SU-DHL-6 (cell line): ENCODE measurements around the gene SIRPA.

ENCODE experiments used
- H2AFZ ChIP-seq: fragments of 200-600 bp; sonication (generic); 2 replicates; pipeline ENCODE4 v1.6.1; 2014; ENCODE audit warnings: low read depth, mild to moderate bottlenecking, moderate library complexity, mixed read lengths, antibody characterized with exemption, low read length; ENCODE audit not compliant: severe bottlenecking
- H3F3A ChIP-seq: fragments of 200-600 bp; shearing (Covaris generic); 2 replicates; pipeline ENCODE4 v1.6.0; 2016; ENCODE audit warnings: antibody characterized with exemption, mild to moderate bottlenecking; ENCODE audit not compliant: insufficient read depth
- H3K27ac ChIP-seq: fragments of 200-600 bp; sonication (generic); 2 replicates; pipeline ENCODE4 v1.5.1; 2016; ENCODE audit warnings: low read depth, mild to moderate bottlenecking, low read length, moderate library complexity, mixed read lengths
- H3K27me3 ChIP-seq: fragments of 200-600 bp; sonication (generic), shearing (Covaris generic); 2 replicates; pipeline ENCODE4 v1.6.0; 2014; ENCODE audit warnings: mild to moderate bottlenecking, low read length
- H3K36me3 ChIP-seq: fragments of 200-600 bp; sonication (generic); 2 replicates; pipeline ENCODE4 v1.6.1; 2014; ENCODE audit warnings: mild to moderate bottlenecking, low read length, mixed read lengths
- H3K4me2 ChIP-seq: fragments of 300-600, 200-600 bp; shearing (Covaris generic), sonication (generic); 2 replicates; pipeline ENCODE4 v1.6.0; 2014; ENCODE audit warnings: low read length, low read depth, mild to moderate bottlenecking; ENCODE audit not compliant: poor library complexity, severe bottlenecking
- H3K4me3 ChIP-seq: fragments of 200-600 bp; sonication (generic); 2 replicates; pipeline ENCODE4 v1.5.1; 2014; ENCODE audit warnings: antibody characterized with exemption, low read length, mild to moderate bottlenecking, mixed read lengths; ENCODE audit not compliant: insufficient read depth, poor library complexity, severe bottlenecking
- H3K79me2 ChIP-seq: fragments of 200-600 bp; sonication (generic); 2 replicates; pipeline ENCODE4 v1.6.1; 2014; ENCODE audit warnings: mild to moderate bottlenecking, low read length, moderate library complexity; ENCODE audit not compliant: insufficient read depth
- H3K9ac ChIP-seq: fragments of 200-600 bp; sonication (generic); 2 replicates; pipeline ENCODE4 v1.7.0; 2014; ENCODE audit warnings: mild to moderate bottlenecking, low read length
- H3K9me2 ChIP-seq: fragments of 200-600 bp; sonication (generic); replicated peaks from 2 replicates; pipeline ENCODE4 v1.6.1; 2014; ENCODE audit warnings: low read length; ENCODE audit not compliant: insufficient read depth
- H3K9me3 ChIP-seq: fragments of 200-600 bp; sonication (generic); 2 replicates; pipeline ENCODE4 v1.6.1; 2014; ENCODE audit warnings: low read length, mixed read lengths; ENCODE audit not compliant: insufficient read depth
- H4K20me1 ChIP-seq: fragments of 200-600 bp; sonication (generic); 2 replicates; pipeline ENCODE4 v1.6.1; 2014; ENCODE audit warnings: low read depth, mild to moderate bottlenecking, antibody characterized with exemption, low read length, moderate library complexity, mixed read lengths
- CTCF ChIP-seq: fragments of 200-600 bp; sonication (generic); IDR thresholded peaks from one replicate; pipeline ENCODE4 v1.5.1; 2017; ENCODE audit warnings: antibody characterized with exemption, mild to moderate bottlenecking, low read length, moderate library complexity; ENCODE audit not compliant: insufficient read depth, poor library complexity, severe bottlenecking
- EZH2phosphoT487 ChIP-seq: fragments of 200-600 bp; sonication (generic), shearing (Covaris generic); conservative IDR thresholded peaks from 2 replicates; pipeline ENCODE4 v1.6.1; 2018; ENCODE audit warnings: mild to moderate bottlenecking, antibody characterized with exemption, low read length, moderate library complexity, mixed read lengths

Gene SIRPA

GRCh38 chr20:1982686-1983085 is 87.5 kb downstream of the SIRPA start:
- Histone ChIP-seq H3F3A (no peaks in the 10 kb centered on the region), H3K9ac (no peak overlapping the region), H3K9me3 (no peaks in the 10 kb centered on the region), H3K4me3 (no peak overlapping the region), H2AFZ (no peak overlapping the region), H3K36me3 (no peaks in the 10 kb centered on the region), H3K9me2 (no peaks in the 10 kb centered on the region), H3K79me2 (no peaks in the 10 kb centered on the region), H4K20me1 (no peaks in the 10 kb centered on the region), H3K27ac (no peak overlapping the region), H3K27me3 (no peaks in the 10 kb centered on the region), H3K4me2 (no peak overlapping the region)
- TF ChIP-seq CTCF, result no peak
- TF ChIP-seq EZH2phosphoT487, result no peak

- H4K20me1 ChIP-seq, result no peaks in the 10 kb centered on the region
These were observed 88.1 kb downstream of the SIRPA start for GRCh38 chr20:1983301-1983700.

GRCh38 chr20:1987826-1988225 is 92.6 kb downstream of the SIRPA start:
- no peaks in the 10 kb centered on the region for H3F3A ChIP-seq
- no peaks in the 10 kb centered on the region for H4K20me1 ChIP-seq
- H3K27ac ChIP-seq, result no peak overlapping the region
- no peak overlapping the region for H2AFZ ChIP-seq
- TF ChIP-seq CTCF, result no peak
- no peak for TF ChIP-seq EZH2phosphoT487
- no peaks in the 10 kb centered on the region for H3K79me2 ChIP-seq
- H3K27me3 ChIP-seq, result no peaks in the 10 kb centered on the region
- H3K9ac ChIP-seq, result no peak overlapping the region
- H3K4me3 ChIP-seq, result no peak overlapping the region
- H3K9me3 ChIP-seq, result no peaks in the 10 kb centered on the region
- no peaks in the 10 kb centered on the region for H3K9me2 ChIP-seq
- H3K4me2 ChIP-seq, result no peak overlapping the region
- H3K36me3 ChIP-seq, result no peaks in the 10 kb centered on the region

More at GRCh38 chr20:1983301-1983700, 88.1 kb downstream of the SIRPA start:
- no peaks in the 10 kb centered on the region for H3K9me3 ChIP-seq
- no peak overlapping the region for H3K9ac ChIP-seq
- H3K79me2 ChIP-seq, result no peaks in the 10 kb centered on the region
- no peak overlapping the region for H3K4me3 ChIP-seq
- H3K36me3 ChIP-seq, result no peaks in the 10 kb centered on the region
- no peaks in the 10 kb centered on the region for H3K27me3 ChIP-seq
- H3F3A ChIP-seq, result no peaks in the 10 kb centered on the region
- no peaks in the 10 kb centered on the region for H3K9me2 ChIP-seq
- H3K27ac ChIP-seq, result no peak overlapping the region
- TF ChIP-seq EZH2phosphoT487 (no peak), CTCF (no peak)
- no peak overlapping the region for H3K4me2 ChIP-seq
- no peak overlapping the region for H2AFZ ChIP-seq
